HCT116 (cell line): Measurements from ENCODE around the gene IL18R1. TPM values are rescaled to one million over a fixed set of nuclear protein-coding genes. Genes with fewer than 3 reads are reported as not detected.

Source experiments
- ATAC-seq: fragments of 200-7000 bp; cut with Tn5 transposase; 2 replicates; pipeline ENCODE4 v1.9.1; 2020; ENCODE audit warnings: mild to moderate bottlenecking, moderate library complexity
- BruUV-seq: library from RNA; stranded (reverse); fragments of 400-500 nt; replicated peaks from 2 replicates; lab custom pipeline; 2021; lab: Mats Ljungman, UMichigan
- CTCF ChIA-PET: fragments of 300-600 bp; sonication (Branson Sonifier 250); formaldehyde crosslinking; loops from one replicate; lab custom pipeline; 2021; ENCODE audit warnings: antibody characterized with exemption; lab: Charles Lee
- POLR2A ChIA-PET: fragments of 300-600, 350-600 bp; sonication (Branson Sonifier 250); formaldehyde crosslinking; loops from one replicate; lab custom pipeline; 2021; ENCODE audit warnings: antibody characterized with exemption; lab: Charles Lee
- RAD21 ChIA-PET, 2 experiments: fragments of 300-600 bp; sonication (Branson Sonifier 250); formaldehyde crosslinking; loops; one replicate each; lab custom pipeline; 2023; ENCODE audit warnings: low total read pairs in 2 of 2; ENCODE audit not compliant: uncharacterized antibody in 2 of 2, unreplicated experiment in 2 of 2, low non-redundant PET in 1 of 2; lab: Charles Lee
- DNase-seq: peaks from one replicate; pipeline ENCODE4 v3.0.0-alpha.2; 2010; ENCODE audit warnings: low read depth, low spot score
- H2AFZ ChIP-seq: fragments of 200-600 bp; shearing (Covaris generic), sonication (generic); 2 replicates; pipeline ENCODE4 v1.6.1; 2017; ENCODE audit warnings: low read depth, mixed run types, mixed read lengths, antibody characterized with exemption, low read length; ENCODE audit not compliant: poor library complexity, severe bottlenecking
- H3K27ac ChIP-seq: 2 replicates; pipeline ENCODE4 v1.5.1; 2012; ENCODE audit warnings: low read depth, low read length
- H3K27me3 ChIP-seq: fragments of 200-600 bp; sonication (generic); 2 replicates; pipeline ENCODE4 v1.6.1; 2016; ENCODE audit warnings: mixed run types, low read length, mixed read lengths; ENCODE audit not compliant: insufficient read depth
- H3K36me3 ChIP-seq, 2 experiments: fragments of 200-500 bp in 1 of 2; fragments of 200-600 bp in 1 of 2; sonication (Bioruptor generic) in 1 of 2; sonication (generic) in 1 of 2; 2 replicates each; pipeline versions ENCODE4 v1.5.1 to v1.6.1; 2014 to 2016; ENCODE audit warnings: low read length in 2 of 2, inconsistent platforms in 1 of 2, mixed read lengths in 1 of 2, mixed run types in 1 of 2; ENCODE audit not compliant: insufficient read depth in 2 of 2, control insufficient read depth in 1 of 2
- H3K4me1 ChIP-seq, 2 experiments: fragments of 200-600 bp in 1 of 2; sonication (generic) in 1 of 2; 2 replicates each; pipeline versions ENCODE4 v1.5.1 to v1.6.1; 2012 to 2017; ENCODE audit warnings: low read length in 2 of 2, inconsistent platforms in 1 of 2, mild to moderate bottlenecking in 1 of 2, mixed read lengths in 1 of 2, mixed run types in 1 of 2, moderate library complexity in 1 of 2; ENCODE audit not compliant: insufficient read depth in 2 of 2, control insufficient read depth in 1 of 2
- H3K4me2 ChIP-seq: fragments of 200-600 bp; sonication (generic); 2 replicates; pipeline ENCODE4 v1.6.1; 2017; ENCODE audit warnings: mixed run types, low read length, mixed read lengths
- H3K4me3 ChIP-seq, 2 experiments: fragments of 200-600 bp in 1 of 2; sonication (generic) in 1 of 2; replicated peaks in 1 of 2; 2 replicates each; pipeline ENCODE4 v1.5.1; 2011 to 2016; ENCODE audit warnings: low read length in 2 of 2, control low read depth in 1 of 2, low read depth in 1 of 2, mild to moderate bottlenecking in 1 of 2, mixed read lengths in 1 of 2, mixed run types in 1 of 2
- H3K79me2 ChIP-seq: fragments of 200-600 bp; sonication (generic); 2 replicates; pipeline ENCODE4 v1.6.1; 2017; ENCODE audit warnings: mild to moderate bottlenecking, mixed run types, low read length, moderate library complexity, mixed read lengths; ENCODE audit not compliant: insufficient read depth
- H3K9ac ChIP-seq: fragments of 200-600 bp; sonication (generic); 2 replicates; pipeline ENCODE4 v1.6.1; 2016; ENCODE audit warnings: low read length, mixed read lengths
- H3K9me2 ChIP-seq: fragments of 200-600 bp; sonication (generic), shearing (Covaris generic); 2 replicates; pipeline ENCODE4 v1.6.1; 2017; ENCODE audit warnings: mixed run types, mild to moderate bottlenecking, moderate library complexity; ENCODE audit not compliant: insufficient read depth
- H3K9me3 ChIP-seq, 2 experiments: fragments of 200-500 bp in 1 of 2; fragments of 200-600 bp in 1 of 2; sonication (Bioruptor generic) in 1 of 2; sonication (generic) in 1 of 2; 2 replicates each; pipeline ENCODE4 v1.6.1; 2014 to 2017; ENCODE audit warnings: low read length in 2 of 2, mixed read lengths in 2 of 2, inconsistent platforms in 1 of 2, low read depth in 1 of 2, mild to moderate bottlenecking in 1 of 2, mixed run types in 1 of 2, moderate library complexity in 1 of 2; ENCODE audit not compliant: control insufficient read depth in 1 of 2, insufficient read depth in 1 of 2
- H4K20me1 ChIP-seq: fragments of 200-600 bp; sonication (generic), shearing (Covaris generic); 2 replicates; pipeline ENCODE4 v1.6.1; 2017; ENCODE audit warnings: mixed run types, mild to moderate bottlenecking, moderate library complexity; ENCODE audit not compliant: insufficient read depth
- ELF1 ChIP-seq: IDR thresholded peaks from 2 replicates; pipeline ENCODE4 v1.6.1; 2012; ENCODE audit warnings: low read depth, borderline replicate concordance
- EZH2 ChIP-seq: fragments of 200-600 bp; sonication (generic); IDR thresholded peaks from 2 replicates; pipeline ENCODE4 v1.6.1; 2017; ENCODE audit warnings: antibody characterized with exemption, mixed run types
- JUND ChIP-seq: IDR thresholded peaks from 2 replicates; pipeline ENCODE4 v1.6.1; 2012
- RAD21 ChIP-seq: IDR thresholded peaks from 2 replicates; pipeline ENCODE4 v1.6.1; 2012; ENCODE audit warnings: low read depth, mild to moderate bottlenecking
- ZNF274 ChIP-seq: fragments of 200-500 bp; sonication (Bioruptor generic); IDR thresholded peaks from 2 replicates; pipeline ENCODE4 v1.6.1; 2014; ENCODE audit warnings: mild to moderate bottlenecking, low read depth, low read length, inconsistent platforms
- intact Hi-C: fragments of 100-400 bp; cut with micrococcal nuclease; formaldehyde crosslinking; loops from 2 replicates; pipeline ENCODE4 v1.10.0; 2022
- total RNA-seq: library from RNA; stranded (reverse); gene quantifications from one replicate; pipeline ENCODE4 v1.2.1, GENCODE V29; 2021; ENCODE audit not compliant: unreplicated experiment
- TF ChIP-seq, protein P1 (sequence below): IDR thresholded peaks from 2 replicates; pipeline ENCODE4 v1.6.1; 2012; ENCODE audit warnings: low read depth

IL18R1 gene
- total RNA-seq, 1 experiment from 2014 or later = 1.5 TPM

DNA sequence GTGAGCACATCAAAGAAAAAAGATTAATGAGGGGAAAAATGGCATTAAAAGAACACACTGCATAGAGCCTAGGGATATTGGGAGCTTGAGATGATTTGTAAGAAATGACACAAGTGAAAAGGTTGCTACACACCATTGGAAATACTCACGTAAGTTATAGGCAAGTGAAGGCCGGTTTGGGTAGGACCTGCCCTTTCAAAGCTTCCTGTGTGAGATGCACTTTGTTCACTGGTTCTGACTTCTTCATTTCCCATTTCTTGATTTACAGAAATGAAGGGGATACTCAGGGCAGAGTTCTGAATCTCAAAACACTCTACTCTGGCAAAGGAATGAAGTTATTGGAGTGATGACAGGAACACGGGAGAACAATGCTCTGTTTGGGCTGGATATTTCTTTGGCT is 67.3 kb downstream of the IL18R1 start, which contains the start of gene IL18RAP (continued):
- TF ChIP-seq, protein P1, sequence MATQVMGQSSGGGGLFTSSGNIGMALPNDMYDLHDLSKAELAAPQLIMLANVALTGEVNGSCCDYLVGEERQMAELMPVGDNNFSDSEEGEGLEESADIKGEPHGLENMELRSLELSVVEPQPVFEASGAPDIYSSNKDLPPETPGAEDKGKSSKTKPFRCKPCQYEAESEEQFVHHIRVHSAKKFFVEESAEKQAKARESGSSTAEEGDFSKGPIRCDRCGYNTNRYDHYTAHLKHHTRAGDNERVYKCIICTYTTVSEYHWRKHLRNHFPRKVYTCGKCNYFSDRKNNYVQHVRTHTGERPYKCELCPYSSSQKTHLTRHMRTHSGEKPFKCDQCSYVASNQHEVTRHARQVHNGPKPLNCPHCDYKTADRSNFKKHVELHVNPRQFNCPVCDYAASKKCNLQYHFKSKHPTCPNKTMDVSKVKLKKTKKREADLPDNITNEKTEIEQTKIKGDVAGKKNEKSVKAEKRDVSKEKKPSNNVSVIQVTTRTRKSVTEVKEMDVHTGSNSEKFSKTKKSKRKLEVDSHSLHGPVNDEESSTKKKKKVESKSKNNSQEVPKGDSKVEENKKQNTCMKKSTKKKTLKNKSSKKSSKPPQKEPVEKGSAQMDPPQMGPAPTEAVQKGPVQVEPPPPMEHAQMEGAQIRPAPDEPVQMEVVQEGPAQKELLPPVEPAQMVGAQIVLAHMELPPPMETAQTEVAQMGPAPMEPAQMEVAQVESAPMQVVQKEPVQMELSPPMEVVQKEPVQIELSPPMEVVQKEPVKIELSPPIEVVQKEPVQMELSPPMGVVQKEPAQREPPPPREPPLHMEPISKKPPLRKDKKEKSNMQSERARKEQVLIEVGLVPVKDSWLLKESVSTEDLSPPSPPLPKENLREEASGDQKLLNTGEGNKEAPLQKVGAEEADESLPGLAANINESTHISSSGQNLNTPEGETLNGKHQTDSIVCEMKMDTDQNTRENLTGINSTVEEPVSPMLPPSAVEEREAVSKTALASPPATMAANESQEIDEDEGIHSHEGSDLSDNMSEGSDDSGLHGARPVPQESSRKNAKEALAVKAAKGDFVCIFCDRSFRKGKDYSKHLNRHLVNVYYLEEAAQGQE = no peak
- no peak for TF ChIP-seq EZH2
- TF ChIP-seq RAD21 = no peak
- no peak for TF ChIP-seq JUND
- TF ChIP-seq ELF1 = no peak

DNA sequence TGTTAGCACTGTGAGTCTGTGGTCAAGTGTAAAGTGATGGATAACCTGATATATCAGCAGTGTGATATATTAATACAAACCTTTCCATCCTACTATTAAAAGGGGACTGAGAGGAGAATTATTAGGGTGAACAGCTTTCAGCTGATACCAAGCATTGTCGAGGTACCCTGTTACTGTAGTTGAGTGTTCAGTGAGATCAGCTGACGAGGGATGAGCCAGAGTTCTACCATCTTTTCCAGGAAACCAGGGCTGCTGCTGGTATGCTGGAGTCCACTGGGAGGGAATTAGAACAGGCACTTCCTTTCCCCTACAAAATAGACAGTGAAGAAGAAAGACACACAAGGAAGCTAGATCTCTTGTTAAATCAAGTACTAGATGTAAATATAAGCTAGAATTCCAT is 67.8 kb downstream of the IL18R1 start:
- H2AFZ ChIP-seq = no peak overlapping the region
- ChIA-PET RAD21 (no interaction called here), CTCF (no interaction called here), POLR2A (no interaction called here)
- TF ChIP-seq ZNF274 (no peak), JUND (no peak), EZH2 (no peak)
- no peaks in the 10 kb centered on the region for H3K36me3 ChIP-seq
- H3K27me3 ChIP-seq = peaks cover 27% of the 10 kb centered on the region; the same call in 1 of the 2 replicates
- H4K20me1 ChIP-seq = no peaks in the 10 kb centered on the region
- DNase-seq = no peak
- no peak overlapping the region for H3K27ac ChIP-seq
- H3K9ac ChIP-seq = no peak overlapping the region
- intact Hi-C loops = no loop called here
- BruUV-seq = no TSS peak
- H3K4me2 ChIP-seq = no peak overlapping the region
- no peak for ATAC-seq
- no peaks in the 10 kb centered on the region for H3K79me2 ChIP-seq
- no peak overlapping the region for H3K4me3 ChIP-seq
- no peaks in the 10 kb centered on the region for H3K4me1 ChIP-seq
- no peaks in the 10 kb centered on the region for H3K9me2 ChIP-seq
- H3K9me3 ChIP-seq = no peaks in the 10 kb centered on the region
